HK-2 (cell line): Measurements from ENCODE around the gene NRARP.

Experiments
- DNase-seq: peaks from one replicate; pipeline ENCODE4 v3.0.0-alpha.2; 2018; ENCODE audit not compliant: unreplicated experiment

Gene NRARP

GRCh38 chr9:137321726-137322361 lies 19.8 kb upstream of the NRARP start:
- no peak for DNase-seq

- no peak for DNase-seq
Measured at GRCh38 chr9:137320555-137321384, 18.7 kb upstream of the NRARP start.

GRCh38 chr9:137319739-137320551 lies 17.9 kb upstream of the NRARP start:
- no peak for DNase-seq

- no peak for DNase-seq
Measured at GRCh38 chr9:137319011-137319738, 17.1 kb upstream of the NRARP start.

GRCh38 chr9:137318602-137319001 lies 16.5 kb upstream of the NRARP start:
- DNase-seq, result no peak

GRCh38 chr9:137317718-137318511 lies 15.8 kb upstream of the NRARP start:
- DNase-seq, result no peak

- no peak for DNase-seq
Measured at GRCh38 chr9:137317021-137317717, 15.1 kb upstream of the NRARP start.

- DNase-seq, result no peak
Measured at GRCh38 chr9:137316012-137316981, 14.2 kb upstream of the NRARP start.

- DNase-seq, result no peak
Measured at GRCh38 chr9:137315581-137316011, 13.5 kb upstream of the NRARP start.

- DNase-seq, result no peak
Measured at GRCh38 chr9:137314561-137315560, 12.8 kb upstream of the NRARP start.

GRCh38 chr9:137313956-137314560 lies 12.0 kb upstream of the NRARP start:
- DNase-seq, result no peak

- no peak for DNase-seq
Measured at GRCh38 chr9:137313326-137313936, 11.4 kb upstream of the NRARP start.

- DNase-seq, result no peak
Measured at GRCh38 chr9:137312852-137313325, 10.8 kb upstream of the NRARP start.

GRCh38 chr9:137311986-137312851 lies 10.1 kb upstream of the NRARP start:
- no peak for DNase-seq

- no peak for DNase-seq
Measured at GRCh38 chr9:137311171-137311985, 9.3 kb upstream of the NRARP start.
